ENCODE measurements around the gene VASN. TPM values are rescaled to one million over a fixed set of nuclear protein-coding genes. Genes with fewer than 3 reads are reported as not detected.

VASN gene
- total RNA-seq, 4 donors from 2014 or later: 31.0 to 58.1 (median 32.9) TPM

DNA sequence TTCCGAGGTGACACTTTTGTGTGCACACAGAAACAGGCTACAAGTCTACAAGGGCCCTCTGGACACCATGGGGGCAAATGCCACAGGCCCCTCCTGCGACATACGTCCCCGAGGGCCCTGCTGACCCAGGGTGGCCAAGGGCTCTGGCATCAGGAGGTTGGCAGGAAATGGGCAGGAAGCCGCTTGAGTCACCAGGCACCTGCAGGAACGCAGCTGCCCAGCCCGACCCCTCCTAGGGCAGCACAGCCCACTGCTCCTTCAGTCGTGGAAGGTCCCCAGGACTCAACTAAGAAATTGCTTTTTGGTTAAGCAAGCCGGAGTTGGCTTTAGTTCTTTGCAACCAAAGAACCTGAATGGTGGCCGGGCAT lies 36.7 kb downstream of the VASN start:
- H3K9me3 ChIP-seq: no peaks in the 10 kb centered on the region
- TF ChIP-seq POLR2A (IDR thresholded peaks at IDR 0.05) (no peak), EP300 (IDR thresholded peaks at IDR 0.05) (no peak)
- TF ChIP-seq, protein P1, sequence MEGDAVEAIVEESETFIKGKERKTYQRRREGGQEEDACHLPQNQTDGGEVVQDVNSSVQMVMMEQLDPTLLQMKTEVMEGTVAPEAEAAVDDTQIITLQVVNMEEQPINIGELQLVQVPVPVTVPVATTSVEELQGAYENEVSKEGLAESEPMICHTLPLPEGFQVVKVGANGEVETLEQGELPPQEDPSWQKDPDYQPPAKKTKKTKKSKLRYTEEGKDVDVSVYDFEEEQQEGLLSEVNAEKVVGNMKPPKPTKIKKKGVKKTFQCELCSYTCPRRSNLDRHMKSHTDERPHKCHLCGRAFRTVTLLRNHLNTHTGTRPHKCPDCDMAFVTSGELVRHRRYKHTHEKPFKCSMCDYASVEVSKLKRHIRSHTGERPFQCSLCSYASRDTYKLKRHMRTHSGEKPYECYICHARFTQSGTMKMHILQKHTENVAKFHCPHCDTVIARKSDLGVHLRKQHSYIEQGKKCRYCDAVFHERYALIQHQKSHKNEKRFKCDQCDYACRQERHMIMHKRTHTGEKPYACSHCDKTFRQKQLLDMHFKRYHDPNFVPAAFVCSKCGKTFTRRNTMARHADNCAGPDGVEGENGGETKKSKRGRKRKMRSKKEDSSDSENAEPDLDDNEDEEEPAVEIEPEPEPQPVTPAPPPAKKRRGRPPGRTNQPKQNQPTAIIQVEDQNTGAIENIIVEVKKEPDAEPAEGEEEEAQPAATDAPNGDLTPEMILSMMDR (IDR thresholded peaks at IDR 0.05): no peak
- DNase-seq (ENCODE audit: low spot score in 2 of 2): no peak
- H3K27ac ChIP-seq: peak overlapping the region in 2 of 4 donors; percentile 6 to 27
- H3K27me3 ChIP-seq: no peaks in the 10 kb centered on the region
- WGBS, 2 donors: 74 to 95% methylated on average over 9 to 10 of the region's 10 CpGs
- no peak overlapping the region for H3K4me3 ChIP-seq
- H3K4me1 ChIP-seq: peaks cover 0 to 61% (median 29%) of the 10 kb centered on the region in 4 donors
- H3K36me3 ChIP-seq: peaks cover 0 to 66% (median 0%) of the 10 kb centered on the region in 3 donors

DNA sequence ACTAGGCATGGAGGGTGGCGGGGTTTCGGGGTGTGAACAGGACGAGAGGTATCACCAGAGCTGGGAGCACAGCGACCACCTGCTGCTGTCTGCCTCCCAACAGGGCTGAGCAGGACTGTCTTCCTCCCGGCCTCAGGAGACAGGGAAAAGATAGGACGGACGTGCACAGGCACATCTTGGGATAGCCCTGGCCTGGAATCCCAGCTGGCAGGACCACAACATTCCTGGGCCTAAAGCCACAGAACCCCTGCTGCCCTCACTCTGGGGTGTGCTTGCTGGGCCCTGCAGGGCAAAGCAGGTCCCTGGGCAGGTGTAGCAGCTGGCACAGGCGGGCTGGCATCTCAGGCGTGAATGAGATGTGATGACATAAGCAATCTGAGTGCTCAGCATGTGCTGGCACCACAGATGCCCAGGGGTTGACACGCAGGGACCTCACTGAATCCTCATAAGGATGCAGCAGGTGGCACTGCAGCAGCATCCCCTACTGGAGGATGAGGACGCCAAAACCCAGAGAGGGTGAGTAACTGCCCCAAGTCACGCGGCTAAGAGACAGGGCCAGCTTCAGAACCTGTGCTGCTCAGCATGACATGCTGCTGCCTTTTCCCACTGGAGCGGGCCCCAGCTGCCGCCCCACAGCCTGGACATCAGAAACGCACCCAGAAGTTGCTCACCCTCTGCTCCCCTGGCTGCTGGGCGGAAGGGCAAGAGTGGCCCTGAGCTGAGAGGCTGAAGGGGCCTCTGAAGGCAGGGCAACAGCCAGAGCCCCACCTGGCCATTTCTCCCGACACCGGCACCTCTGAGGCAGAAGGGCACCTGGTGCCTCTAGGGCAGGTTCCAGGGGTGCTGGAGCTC lies 37.7 kb downstream of the VASN start:
- Histone ChIP-seq H3K4me3 (no peak overlapping the region), H3K36me3 (peaks cover 0 to 57% (median 0%) of the 10 kb centered on the region in 3 donors), H3K27me3 (no peaks in the 10 kb centered on the region), H3K4me1 (peaks cover 0 to 67% (median 32%) of the 10 kb centered on the region in 4 donors), H3K27ac (peak overlapping the region in 1 of 4 donors; percentile 84), H3K9me3 (no peaks in the 10 kb centered on the region)
- WGBS, 2 donors: 87 to 93% methylated on average over 16 to 19 of the region's 19 CpGs
- no peak for DNase-seq (ENCODE audit: low spot score in 2 of 2)
- TF ChIP-seq POLR2A (IDR thresholded peaks at IDR 0.05) (no peak), EP300 (IDR thresholded peaks at IDR 0.05) (no peak)
- TF ChIP-seq, protein P1 (IDR thresholded peaks at IDR 0.05): no peak

DNA sequence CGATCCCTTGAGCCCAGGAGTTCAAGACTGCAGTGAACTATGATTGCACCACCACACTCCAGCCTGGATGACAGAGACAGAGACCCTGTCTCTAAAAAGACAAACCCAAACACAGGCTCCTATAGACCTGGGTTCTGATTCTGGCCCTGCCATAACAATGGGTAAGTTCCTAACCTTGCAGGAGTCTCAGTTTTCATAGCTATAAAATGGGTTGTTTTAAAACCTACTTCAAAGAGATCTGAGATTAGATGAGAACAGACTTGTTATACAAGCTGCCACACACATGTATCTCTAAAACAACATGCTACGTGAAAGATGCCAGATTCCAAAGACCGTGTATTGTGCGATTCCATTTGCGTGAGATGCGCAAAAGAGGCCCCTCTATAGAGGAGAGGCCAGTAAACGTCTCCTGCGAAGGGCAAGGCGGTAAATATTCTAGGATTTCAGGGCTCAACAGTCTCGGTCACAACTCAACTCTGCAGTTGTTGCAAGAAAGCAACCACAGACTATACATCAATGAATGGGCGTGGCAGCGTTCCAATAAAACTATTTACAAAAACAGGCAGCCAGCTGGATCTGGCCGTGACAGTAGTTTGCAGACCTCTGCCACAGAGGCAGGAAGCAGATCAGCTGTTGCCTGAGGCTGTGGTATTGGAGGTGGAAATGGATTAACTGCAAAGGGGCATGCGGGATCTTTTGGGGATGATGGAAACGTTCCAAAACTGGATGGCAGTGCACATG lies 38.9 kb downstream of the VASN start:
- TF ChIP-seq EP300 (IDR thresholded peaks at IDR 0.05) (peak in 1 of 2 donors; percentile 42), POLR2A (IDR thresholded peaks at IDR 0.05) (no peak)
- H3K36me3 ChIP-seq: peaks cover 0 to 45% (median 0%) of the 10 kb centered on the region in 3 donors
- H3K4me1 ChIP-seq: peaks cover 0 to 76% (median 42%) of the 10 kb centered on the region in 4 donors
- H3K4me3 ChIP-seq: no peak overlapping the region
- 42 to 47% methylated on average over 15 of the region's 15 CpGs for WGBS, 2 donors
- H3K9me3 ChIP-seq: no peaks in the 10 kb centered on the region
- H3K27me3 ChIP-seq: no peaks in the 10 kb centered on the region
- DNase-seq (ENCODE audit: low spot score in 2 of 2): peak in 1 of 2 donors; percentile 69
- H3K27ac ChIP-seq: peak overlapping the region; percentile 16 to 85 (median 64)

DNA sequence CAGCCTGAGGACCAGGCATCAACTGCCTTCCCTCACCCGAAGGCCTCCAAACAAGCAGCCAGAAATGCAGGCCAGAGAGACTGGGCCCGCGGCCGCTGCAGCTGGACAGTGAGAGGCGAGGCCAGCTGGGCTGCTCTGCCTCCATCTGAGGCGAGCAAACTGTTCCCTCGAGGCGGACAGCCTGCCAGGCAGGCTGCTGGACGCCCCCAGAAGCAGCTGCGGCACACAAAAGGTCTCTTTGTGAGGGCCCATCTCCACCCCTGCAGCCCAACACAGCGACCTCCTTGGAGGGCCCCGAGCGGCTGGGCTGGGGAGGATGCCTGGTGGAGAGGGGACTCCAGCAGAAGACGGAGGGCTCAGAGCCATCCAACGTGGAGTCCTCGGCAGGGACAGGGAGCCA lies 40.0 kb downstream of the VASN start:
- Histone ChIP-seq H3K4me1 (peaks cover 0 to 79% (median 43%) of the 10 kb centered on the region in 4 donors), H3K27ac (peak overlapping the region in 3 of 4 donors; percentile 44 to 85 (median 84)), H3K4me3 (peak overlapping the region in 1 of 4 donors; percentile 16), H3K27me3 (no peaks in the 10 kb centered on the region), H3K36me3 (peaks cover 0 to 33% (median 0%) of the 10 kb centered on the region in 3 donors), H3K9me3 (no peaks in the 10 kb centered on the region)
- TF ChIP-seq, protein P1 (IDR thresholded peaks at IDR 0.05): no peak
- TF ChIP-seq POLR2A (IDR thresholded peaks at IDR 0.05) (peak in 1 of 2 donors; percentile 14), EP300 (IDR thresholded peaks at IDR 0.05) (peak in 1 of 2 donors; percentile 76)
- WGBS, 2 donors: 9 to 31% methylated on average over 15 to 16 of the region's 16 CpGs
- peak; percentile 47 to 63 for DNase-seq (ENCODE audit: low spot score in 2 of 2)

DNA sequence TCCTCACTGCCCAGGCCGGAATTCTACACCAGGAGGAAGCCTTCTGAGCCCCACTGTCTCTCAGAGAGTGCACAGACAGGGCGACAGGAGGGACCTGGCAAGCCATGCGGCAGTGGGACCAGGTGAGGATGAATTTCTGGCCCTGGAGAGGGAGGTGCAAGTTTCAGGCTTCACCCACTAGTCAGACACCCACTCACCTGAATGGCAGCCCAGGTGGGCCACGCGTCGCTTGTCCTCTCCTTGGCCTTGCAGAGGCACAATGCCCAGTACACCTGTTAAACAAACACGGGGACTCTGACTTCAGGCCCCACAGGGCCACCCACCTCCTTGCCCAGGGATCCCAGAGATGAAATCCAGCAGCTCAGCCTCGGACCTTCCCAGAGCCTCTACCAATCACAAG lies 40.5 kb downstream of the VASN start:
- H3K4me3 ChIP-seq: peak overlapping the region in 1 of 4 donors; percentile 16
- 62 to 64% methylated on average over 8 of the region's 8 CpGs for WGBS, 2 donors
- peaks cover 0 to 84% (median 43%) of the 10 kb centered on the region in 4 donors for H3K4me1 ChIP-seq
- no peaks in the 10 kb centered on the region for H3K27me3 ChIP-seq
- peaks cover 0 to 28% (median 0%) of the 10 kb centered on the region in 3 donors for H3K36me3 ChIP-seq
- no peak for DNase-seq (ENCODE audit: low spot score in 2 of 2)
- no peaks in the 10 kb centered on the region for H3K9me3 ChIP-seq
- TF ChIP-seq EP300 (IDR thresholded peaks at IDR 0.05): no peak
- TF ChIP-seq, protein P1 (IDR thresholded peaks at IDR 0.05): no peak
- TF ChIP-seq POLR2A (IDR thresholded peaks at IDR 0.05): no peak
- H3K27ac ChIP-seq: peak overlapping the region in 3 of 4 donors; percentile 44 to 85 (median 84)
